Caco-2 (cell line): ENCODE data around the gene COL20A1. TPM values are rescaled to one million over a fixed set of nuclear protein-coding genes. Genes with fewer than 3 reads are reported as not detected.

Experiments
- BruUV-seq: library from RNA; stranded (reverse); fragments of 400-500 nt; replicated peaks from 2 replicates; lab custom pipeline; 2021; lab: Mats Ljungman, UMichigan
- CTCF ChIA-PET: fragments of 300-600 bp; sonication (Branson Sonifier 250); formaldehyde crosslinking; loops from one replicate; lab custom pipeline; 2022; ENCODE audit warnings: antibody characterized with exemption; lab: Charles Lee
- POLR2A ChIA-PET: fragments of 300-600 bp; sonication (Branson Sonifier 250); formaldehyde crosslinking; loops from one replicate; lab custom pipeline; 2022; ENCODE audit warnings: antibody characterized with exemption; lab: Charles Lee
- DNase-seq, 2 experiments: peaks; one replicate each; pipeline versions ENCODE4 v3.0.0 to v3.0.0-alpha.2; 2020 to 2022
- H3K27me3 ChIP-seq: replicated peaks from 2 replicates; pipeline ENCODE4 v1.6.0; 2011; ENCODE audit warnings: low read length; ENCODE audit not compliant: control insufficient read depth, insufficient read depth
- H3K36me3 ChIP-seq: 2 replicates; pipeline ENCODE4 v1.5.1; 2011; ENCODE audit warnings: low read length; ENCODE audit not compliant: control insufficient read depth, insufficient read depth
- H3K4me1 ChIP-seq: fragments of 250-450 bp; sonication (Bioruptor Pico); 2 replicates; pipeline ENCODE4 v1.5.1; 2020; ENCODE audit warnings: mild to moderate bottlenecking
- H3K4me3 ChIP-seq: 2 replicates; pipeline ENCODE4 v1.5.1; 2011; ENCODE audit warnings: low read depth, mild to moderate bottlenecking, control low read depth, low read length
- H3K9me3 ChIP-seq: fragments of 250-450 bp; sonication (Bioruptor Pico); 2 replicates; pipeline ENCODE4 v1.5.1; 2020; ENCODE audit warnings: mild to moderate bottlenecking, moderate library complexity
- H3K27ac Mint-ChIP-seq: one replicate; pipeline ENCODE4 v1.8.0; 2022; ENCODE audit warnings: mixed read lengths; ENCODE audit not compliant: unreplicated experiment
- H3K27me3 Mint-ChIP-seq: one replicate; pipeline ENCODE4 v1.8.0; 2022; ENCODE audit warnings: mixed read lengths; ENCODE audit not compliant: insufficient read depth, unreplicated experiment
- H3K36me3 Mint-ChIP-seq: one replicate; pipeline ENCODE4 v1.8.0; 2022; ENCODE audit warnings: mild to moderate bottlenecking, mixed read lengths; ENCODE audit not compliant: insufficient read depth, unreplicated experiment
- H3K4me1 Mint-ChIP-seq: one replicate; pipeline ENCODE4 v1.8.0; 2022; ENCODE audit warnings: low read depth, mixed read lengths; ENCODE audit not compliant: unreplicated experiment
- H3K4me3 Mint-ChIP-seq: one replicate; pipeline ENCODE4 v1.8.0; 2022; ENCODE audit warnings: mild to moderate bottlenecking, moderate library complexity, mixed read lengths; ENCODE audit not compliant: unreplicated experiment
- H3K9me3 Mint-ChIP-seq: one replicate; pipeline ENCODE4 v1.8.0; 2022; ENCODE audit warnings: mixed read lengths; ENCODE audit not compliant: unreplicated experiment
- CTCF ChIP-seq, 2 experiments: fragments of 200-600 bp in 1 of 2; IDR thresholded peaks; 1 replicate in 1 of 2; 2 replicates in 1 of 2; pipeline versions ENCODE4 v1.5.1 to v1.8.0; 2011 to 2022; ENCODE audit warnings: antibody characterized with exemption in 1 of 2, control low read depth in 1 of 2, inconsistent platforms in 1 of 2, low read depth in 1 of 2, low read length in 1 of 2, mild to moderate bottlenecking in 1 of 2, moderate library complexity in 1 of 2; ENCODE audit not compliant: insufficient read depth in 1 of 2, severe bottlenecking in 1 of 2, unreplicated experiment in 1 of 2
- intact Hi-C: fragments of 100-400 bp; cut with micrococcal nuclease; formaldehyde crosslinking; loops from one replicate; pipeline ENCODE4 v1.10.0; 2022; ENCODE audit not compliant: unreplicated experiment
- total RNA-seq: library from RNA; stranded (reverse); gene quantifications from 2 replicates; pipeline ENCODE4 v1.2.3, GENCODE V29; 2022

COL20A1 gene
- total RNA-seq, 1 experiment from 2014 or later, result 0.27 TPM

DNA sequence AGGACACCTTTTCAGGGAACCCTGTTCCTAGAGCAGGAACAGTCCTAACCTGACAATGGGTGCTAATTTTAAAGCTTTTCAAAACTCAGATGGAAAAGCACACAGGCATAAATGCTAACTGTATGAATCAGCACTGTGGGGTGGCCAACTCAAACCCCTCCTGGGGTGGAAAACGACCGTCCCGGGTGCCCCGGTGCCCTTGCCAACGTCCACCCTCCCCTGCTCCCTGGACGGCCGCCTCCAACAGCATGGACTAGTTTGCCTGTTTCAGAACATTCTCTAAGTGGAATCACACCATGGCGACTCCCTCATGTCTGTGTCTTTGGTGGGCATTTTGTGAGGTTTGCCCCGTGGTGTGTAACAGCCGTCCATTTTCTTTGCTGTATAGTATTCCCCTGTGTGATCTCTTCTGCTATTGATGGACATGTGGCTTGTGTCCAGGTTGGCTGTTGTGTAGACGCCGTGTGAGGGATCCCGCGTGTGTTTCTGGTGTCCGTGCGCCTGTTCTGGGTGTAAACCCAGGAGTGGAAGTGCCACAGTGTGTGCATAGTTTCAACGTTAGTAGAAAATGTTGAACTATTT is 5.8 kb downstream of the COL20A1 start:
- Histone ChIP-seq H3K36me3 (no peaks in the 10 kb centered on the region), H3K27me3 (no peaks in the 10 kb centered on the region; the same call in 1 of the 2 replicates), H3K4me1 (0 out of 2 replicates have a peak, but pooled peaks cover 5% of the 10 kb centered on the region), H3K4me3 (no peak overlapping the region), H3K9me3 (peaks cover 24% of the 10 kb centered on the region)
- DNase-seq, result no peak
- no peak for TF ChIP-seq CTCF (IDR thresholded peaks at IDR 0.05; ENCODE audit: insufficient read depth in 1 of 2, low read depth in 1 of 2, low read length in 1 of 2, severe bottlenecking in 1 of 2, unreplicated experiment in 1 of 2)
- peaks cover 34% of the 10 kb centered on the region for H3K27me3 Mint-ChIP-seq
- no peak overlapping the region for H3K4me3 Mint-ChIP-seq
- H3K36me3 Mint-ChIP-seq, result peaks cover 12% of the 10 kb centered on the region
- H3K9me3 Mint-ChIP-seq, result peaks cover 14% of the 10 kb centered on the region
- no TSS peak for BruUV-seq
- CTCF ChIA-PET, result interaction anchor here (1.7 kb wide), 1 partner anchor 11 kb away, joined by 5 read pairs; no protein-coding TSS in a partner anchor
- H3K4me1 Mint-ChIP-seq, result no peaks in the 10 kb centered on the region
- no peak overlapping the region for H3K27ac Mint-ChIP-seq
- POLR2A ChIA-PET, result no interaction called here
- intact Hi-C loops, result no loop called here

GRCh38 chr20:63301671-63302070 is 8.7 kb downstream of the COL20A1 start:
- CTCF ChIA-PET, result interaction anchor here (0.7 kb wide), 1 partner anchor 10 kb away, joined by 3 read pairs; no protein-coding TSS in a partner anchor
- no TSS peak for BruUV-seq

DNA sequence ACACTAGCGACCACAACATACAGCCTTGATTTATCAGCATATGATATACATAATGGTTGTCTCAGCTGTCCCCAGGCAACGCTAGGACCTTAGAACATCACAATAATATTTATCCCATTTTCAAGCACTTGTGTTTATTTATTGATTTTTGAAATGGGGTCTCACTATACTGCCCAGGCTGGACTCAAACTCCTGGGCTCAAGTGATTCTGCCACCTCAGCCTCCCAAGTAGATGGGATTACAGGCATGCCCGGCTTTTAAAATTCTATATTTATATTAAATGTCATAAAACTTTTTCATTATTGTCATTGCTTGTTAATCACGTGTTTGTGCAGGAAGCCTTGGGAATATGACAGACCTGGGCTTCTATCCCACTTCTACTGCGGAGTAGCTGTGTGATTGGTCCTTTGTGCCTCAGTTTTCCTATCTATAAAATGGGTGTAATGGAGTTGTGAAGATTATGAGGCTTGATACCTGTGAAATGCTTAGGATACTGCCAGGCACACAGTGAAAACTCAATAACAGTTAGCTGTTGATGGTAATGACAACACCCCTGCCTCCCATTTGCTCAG is 10.2 kb downstream of the COL20A1 start:
- TF ChIP-seq CTCF (IDR thresholded peaks at IDR 0.05; ENCODE audit: insufficient read depth in 1 of 2, low read depth in 1 of 2, low read length in 1 of 2, severe bottlenecking in 1 of 2, unreplicated experiment in 1 of 2), result no peak
- H3K36me3 ChIP-seq, result no peaks in the 10 kb centered on the region
- H3K4me3 ChIP-seq, result no peak overlapping the region
- CTCF ChIA-PET, result no interaction called here
- no peaks in the 10 kb centered on the region for H3K4me1 Mint-ChIP-seq
- POLR2A ChIA-PET, result no interaction called here
- no peak for DNase-seq
- H3K4me1 ChIP-seq, result no peaks in the 10 kb centered on the region
- no peak overlapping the region for H3K27ac Mint-ChIP-seq
- H3K27me3 Mint-ChIP-seq, result peaks cover 34% of the 10 kb centered on the region
- H3K4me3 Mint-ChIP-seq, result no peak overlapping the region
- no peaks in the 10 kb centered on the region for H3K36me3 Mint-ChIP-seq
- H3K27me3 ChIP-seq, result no peaks in the 10 kb centered on the region; the same call in 1 of the 2 replicates
- H3K9me3 ChIP-seq, result peaks cover 24% of the 10 kb centered on the region
- H3K9me3 Mint-ChIP-seq, result peaks cover 14% of the 10 kb centered on the region
- no TSS peak for BruUV-seq
- intact Hi-C loops, result loop anchor here (10.0 kb wide), 1 partner anchor 182 kb away; no protein-coding TSS in a partner anchor

More at GRCh38 chr20:63301671-63302070, 8.7 kb downstream of the COL20A1 start:
- H3K36me3 ChIP-seq, result no peaks in the 10 kb centered on the region
- DNase-seq, result no peak
- no peak overlapping the region for H3K27ac Mint-ChIP-seq
- no peak for TF ChIP-seq CTCF (IDR thresholded peaks at IDR 0.05; ENCODE audit: insufficient read depth in 1 of 2, low read depth in 1 of 2, low read length in 1 of 2, severe bottlenecking in 1 of 2, unreplicated experiment in 1 of 2)
- no peaks in the 10 kb centered on the region for H3K36me3 Mint-ChIP-seq
- POLR2A ChIA-PET, result no interaction called here
- no peaks in the 10 kb centered on the region for H3K4me1 ChIP-seq
- H3K4me1 Mint-ChIP-seq, result no peaks in the 10 kb centered on the region
- peaks cover 34% of the 10 kb centered on the region for H3K27me3 Mint-ChIP-seq
- H3K9me3 Mint-ChIP-seq, result peaks cover 14% of the 10 kb centered on the region
- H3K4me3 Mint-ChIP-seq, result no peak overlapping the region
- intact Hi-C loops, result loop anchor here (10.0 kb wide), 1 partner anchor 183 kb away; no protein-coding TSS in a partner anchor
- H3K9me3 ChIP-seq, result peaks cover 24% of the 10 kb centered on the region
- H3K4me3 ChIP-seq, result no peak overlapping the region
- H3K27me3 ChIP-seq, result no peaks in the 10 kb centered on the region; the same call in 1 of the 2 replicates
